LNCAP (cell line): Measurements from ENCODE around the gene INPP4B.

ENCODE experiments used
- TF ChIP-seq, protein P1 (sequence below): fragments of 450-650 bp; IDR thresholded peaks from 2 replicates; pipeline ENCODE4 v1.5.1; 2017; ENCODE audit warnings: mild to moderate bottlenecking

INPP4B gene

DNA sequence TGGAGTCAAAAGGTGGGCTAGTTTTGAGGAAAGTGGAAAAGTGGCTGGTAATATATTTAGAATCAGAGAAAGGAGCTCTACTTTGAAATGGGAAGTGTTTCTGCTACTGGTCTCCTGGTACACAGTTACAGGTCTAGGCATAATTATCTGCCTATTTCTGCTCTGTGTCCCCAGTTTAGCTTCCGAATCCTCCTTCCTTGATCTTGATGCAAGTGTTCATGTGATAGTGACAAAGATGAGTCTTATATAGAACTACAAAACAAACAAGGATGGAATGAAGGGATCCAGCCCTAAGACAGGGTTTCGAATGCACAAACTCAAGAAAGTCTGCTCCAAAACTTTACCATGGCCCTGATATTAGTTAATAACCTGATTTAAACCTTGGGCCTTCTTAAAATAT, 580.2 kb downstream of the INPP4B start:
- TF ChIP-seq, protein P1, sequence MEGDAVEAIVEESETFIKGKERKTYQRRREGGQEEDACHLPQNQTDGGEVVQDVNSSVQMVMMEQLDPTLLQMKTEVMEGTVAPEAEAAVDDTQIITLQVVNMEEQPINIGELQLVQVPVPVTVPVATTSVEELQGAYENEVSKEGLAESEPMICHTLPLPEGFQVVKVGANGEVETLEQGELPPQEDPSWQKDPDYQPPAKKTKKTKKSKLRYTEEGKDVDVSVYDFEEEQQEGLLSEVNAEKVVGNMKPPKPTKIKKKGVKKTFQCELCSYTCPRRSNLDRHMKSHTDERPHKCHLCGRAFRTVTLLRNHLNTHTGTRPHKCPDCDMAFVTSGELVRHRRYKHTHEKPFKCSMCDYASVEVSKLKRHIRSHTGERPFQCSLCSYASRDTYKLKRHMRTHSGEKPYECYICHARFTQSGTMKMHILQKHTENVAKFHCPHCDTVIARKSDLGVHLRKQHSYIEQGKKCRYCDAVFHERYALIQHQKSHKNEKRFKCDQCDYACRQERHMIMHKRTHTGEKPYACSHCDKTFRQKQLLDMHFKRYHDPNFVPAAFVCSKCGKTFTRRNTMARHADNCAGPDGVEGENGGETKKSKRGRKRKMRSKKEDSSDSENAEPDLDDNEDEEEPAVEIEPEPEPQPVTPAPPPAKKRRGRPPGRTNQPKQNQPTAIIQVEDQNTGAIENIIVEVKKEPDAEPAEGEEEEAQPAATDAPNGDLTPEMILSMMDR: no peak

DNA sequence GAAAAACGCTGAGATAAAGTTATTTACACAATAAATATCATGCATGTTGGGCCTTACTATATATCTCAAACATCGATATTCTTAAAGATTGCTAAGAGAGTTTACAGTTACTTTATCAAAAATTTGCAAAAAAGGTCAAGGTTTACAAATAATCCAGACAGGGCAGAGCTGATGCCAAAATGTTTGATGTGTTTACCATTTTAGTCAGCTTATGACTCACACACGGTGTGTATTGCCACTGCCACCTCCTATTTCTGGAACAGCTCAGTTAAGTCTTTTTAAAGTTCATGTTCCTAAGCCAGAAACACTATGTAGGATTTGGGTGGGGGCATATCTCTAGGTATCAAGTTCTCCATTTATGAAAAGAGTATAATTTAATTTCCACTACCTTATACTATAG, 580.6 kb downstream of the INPP4B start:
- TF ChIP-seq, protein P1: no peak

DNA sequence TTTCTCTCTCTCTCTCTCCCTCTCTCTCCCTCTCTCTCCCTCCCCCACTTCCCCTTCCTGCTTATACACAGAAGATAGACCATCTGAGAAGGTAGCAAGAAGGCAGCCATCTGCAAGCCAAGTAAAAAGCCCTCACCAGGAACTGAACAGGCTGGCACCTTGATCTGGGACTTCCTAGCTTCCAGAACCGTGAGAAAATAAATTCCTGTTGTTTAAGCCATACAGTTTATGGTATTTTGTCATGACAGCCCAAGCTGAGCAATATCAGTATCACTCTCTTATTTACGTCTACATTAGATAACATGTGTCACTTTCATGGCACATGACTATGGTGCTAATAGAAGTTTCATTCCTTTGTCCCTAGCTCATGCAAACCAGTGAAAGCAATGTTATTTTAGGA, 581.1 kb downstream of the INPP4B start:
- TF ChIP-seq, protein P1: no peak

DNA sequence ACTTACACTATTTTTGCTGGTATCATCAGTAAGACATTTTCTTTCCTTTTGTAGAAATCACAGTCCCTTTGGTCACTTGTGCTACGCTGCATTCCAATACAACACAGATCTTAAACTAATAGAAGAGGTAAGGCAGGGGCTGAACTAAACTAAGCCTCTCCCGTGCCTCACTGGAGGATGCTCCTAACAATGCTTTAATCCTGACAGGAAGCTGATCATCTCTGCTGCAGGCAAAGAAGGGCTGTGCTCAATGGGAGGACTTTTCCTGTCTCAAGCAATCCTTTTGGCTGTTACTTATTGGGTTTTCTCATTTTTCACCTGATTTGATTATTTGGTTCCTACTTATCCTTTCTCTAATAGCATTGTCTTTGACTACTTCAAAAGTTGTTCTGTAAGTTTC, 583.1 kb downstream of the INPP4B start:
- TF ChIP-seq, protein P1: no peak

DNA sequence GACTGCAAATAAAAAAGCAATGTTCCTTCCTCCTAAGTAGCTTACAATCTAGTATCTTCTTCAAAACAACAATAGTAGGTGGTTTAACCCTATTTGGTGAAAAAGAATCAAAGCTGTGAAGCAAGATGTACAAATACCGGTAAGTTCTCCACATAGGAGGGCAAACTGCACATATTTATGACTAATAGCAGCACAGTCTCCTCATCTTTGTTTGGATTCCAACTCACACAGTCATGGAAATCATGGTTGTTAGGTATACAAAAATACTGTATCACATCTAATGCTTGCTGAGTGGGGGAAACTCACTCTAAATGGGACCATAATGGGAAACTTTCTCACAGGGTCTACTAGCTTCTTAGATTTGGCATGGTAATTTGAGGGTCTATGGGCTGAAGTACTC, 597.2 kb downstream of the INPP4B start:
- TF ChIP-seq, protein P1: no peak

DNA sequence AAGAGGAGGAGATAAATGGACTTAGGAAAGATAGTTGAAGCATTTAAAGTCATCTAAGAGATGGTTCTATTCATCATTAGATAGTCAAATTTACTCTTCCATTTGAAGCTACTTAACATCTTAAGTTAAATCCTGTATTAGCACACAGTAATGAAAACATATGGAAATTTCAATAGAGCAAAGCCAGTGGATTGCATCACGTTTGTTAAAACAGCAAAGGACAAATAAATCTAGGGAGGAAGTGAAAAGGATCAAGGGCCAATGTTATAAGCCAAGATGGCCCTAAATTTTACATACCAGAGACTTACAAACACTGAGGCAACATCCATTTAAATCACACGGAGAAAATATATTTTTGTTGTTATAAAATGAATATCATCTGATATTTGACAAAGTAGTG, 602.8 kb downstream of the INPP4B start:
- TF ChIP-seq, protein P1: no peak

DNA sequence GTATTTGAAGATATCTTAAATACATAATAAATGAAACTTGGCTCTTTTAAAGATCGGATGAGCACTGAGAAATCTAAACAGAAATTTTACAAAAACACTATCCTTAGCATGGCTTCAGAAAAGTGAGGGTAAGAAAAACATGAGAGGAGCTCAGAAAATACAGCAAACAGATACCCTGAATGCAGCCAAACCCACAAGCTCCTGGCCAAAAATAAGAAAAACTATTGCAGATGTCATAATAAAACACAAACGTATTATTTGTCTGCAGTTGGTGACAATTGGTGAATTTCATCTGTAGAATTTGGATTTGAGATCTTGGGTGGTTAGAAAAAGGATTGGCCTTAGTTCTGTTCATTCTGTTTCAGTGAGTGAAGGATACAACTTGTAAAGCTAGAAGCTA, 603.9 kb downstream of the INPP4B start:
- TF ChIP-seq, protein P1: no peak

DNA sequence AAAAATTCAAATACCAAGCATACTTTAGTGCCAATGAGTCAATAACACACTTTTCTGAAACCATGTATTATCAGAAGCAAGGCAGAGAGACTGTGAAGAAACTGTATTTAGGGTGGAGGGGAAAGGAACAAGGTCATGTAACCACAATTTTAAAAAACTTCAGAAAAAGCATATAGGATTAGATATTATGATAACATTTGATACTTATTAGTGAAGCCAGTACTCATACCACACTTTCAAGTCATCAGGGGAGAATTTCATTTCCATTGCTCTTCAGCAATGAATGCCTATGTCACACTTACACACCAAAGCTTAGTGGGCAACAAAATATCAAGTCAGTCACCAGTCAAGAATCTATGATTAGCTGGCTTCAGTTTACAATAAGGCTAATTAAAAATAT, 607.5 kb downstream of the INPP4B start:
- TF ChIP-seq, protein P1: no peak
